ENCODE results near the gene ENO1. TPM values are rescaled to one million over a fixed set of nuclear protein-coding genes. Genes with fewer than 3 reads are reported as not detected.

The ENO1 gene
- total RNA-seq, 4 donors from 2014 or later: 355 to 741 (median 478) TPM

DNA sequence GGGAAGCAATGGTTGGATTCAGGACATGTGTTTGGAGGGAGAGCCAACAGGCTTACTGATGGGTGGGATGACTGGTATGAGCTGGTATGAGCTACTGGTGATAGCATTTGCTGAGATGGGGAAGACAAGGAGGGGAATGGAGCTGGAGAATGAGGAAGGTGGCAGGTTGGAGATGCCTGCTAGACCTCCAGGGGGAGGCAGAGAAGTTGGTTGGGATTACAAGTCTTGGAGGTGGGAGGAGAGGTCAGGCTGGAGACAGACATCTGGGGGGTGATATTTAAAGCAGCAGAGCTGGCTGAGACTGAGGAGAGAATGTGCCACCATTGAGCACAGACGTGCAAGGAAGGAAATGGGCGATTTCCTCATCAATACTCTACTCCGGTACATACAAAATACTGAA is 31.8 kb upstream of the ENO1 start:
- Histone ChIP-seq H3K27me3 (no peaks in the 10 kb centered on the region), H3K36me3 (no peaks in the 10 kb centered on the region), H3K4me1 (peaks cover 10 to 41% of the 10 kb centered on the region in 2 donors), H3K27ac (no peak overlapping the region), H3K4me3 (replicated peaks in 1 of 3) (no peak overlapping the region), H3K9me3 (no peaks in the 10 kb centered on the region)
- 75 to 89% methylated on average over 3 of the region's 3 CpGs for WGBS, 2 donors
- no peak for DNase-seq
- TF ChIP-seq CTCF (IDR thresholded peaks at IDR 0.05): no peak
- TF ChIP-seq POLR2A (IDR thresholded peaks at IDR 0.05): no peak
- intact Hi-C loops (cut with DNase I): no loop called here

DNA sequence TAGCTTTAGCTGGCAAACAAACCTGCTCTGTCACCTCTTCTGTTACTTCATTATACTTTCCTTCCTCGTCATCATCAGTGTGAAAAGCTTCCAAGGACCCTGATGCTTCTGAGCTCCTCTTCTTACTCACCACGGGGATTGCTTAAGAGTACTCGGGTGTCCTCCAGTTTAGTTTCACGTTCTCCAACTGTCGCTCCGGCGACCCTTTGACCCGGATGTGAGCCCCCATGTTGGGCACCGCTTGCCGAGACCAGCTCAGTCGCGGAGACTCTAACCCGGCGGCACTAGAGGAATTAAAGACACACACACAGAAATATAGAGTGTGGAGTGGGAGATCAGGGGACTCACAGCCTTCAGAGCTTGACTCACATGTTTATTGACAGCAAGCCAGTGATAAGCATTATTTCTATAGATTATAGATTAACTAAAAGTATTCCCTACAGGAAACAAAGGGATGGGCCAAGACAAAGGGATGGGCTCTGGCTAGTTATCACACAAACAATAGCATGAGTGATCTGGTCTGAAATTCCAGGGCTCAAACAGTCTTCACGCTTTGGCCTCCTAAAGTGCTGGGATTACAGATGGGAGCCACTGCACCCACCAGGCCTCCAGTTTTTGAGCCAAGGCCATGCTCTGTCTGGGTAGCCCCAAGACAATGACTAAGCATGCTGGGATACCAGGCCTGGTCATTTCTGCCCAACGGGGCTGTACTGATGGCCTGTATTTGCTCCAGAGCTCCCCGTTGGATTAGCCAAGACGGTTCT is 30.1 kb upstream of the ENO1 start:
- no peaks in the 10 kb centered on the region for H3K27me3 ChIP-seq
- H3K36me3 ChIP-seq: no peaks in the 10 kb centered on the region
- H3K4me1 ChIP-seq: peaks cover 20 to 43% of the 10 kb centered on the region in 2 donors
- no peaks in the 10 kb centered on the region for H3K9me3 ChIP-seq
- WGBS, 2 donors: 67 to 70% methylated on average over 18 of the region's 18 CpGs
- peak overlapping the region in 1 of 3 donors; percentile 20 for H3K27ac ChIP-seq
- intact Hi-C loops (cut with DNase I): no loop called here
- no peak for TF ChIP-seq POLR2A (IDR thresholded peaks at IDR 0.05)
- TF ChIP-seq CTCF (IDR thresholded peaks at IDR 0.05): no peak
- no peak for DNase-seq
- H3K4me3 ChIP-seq (replicated peaks in 1 of 3): no peak overlapping the region

DNA sequence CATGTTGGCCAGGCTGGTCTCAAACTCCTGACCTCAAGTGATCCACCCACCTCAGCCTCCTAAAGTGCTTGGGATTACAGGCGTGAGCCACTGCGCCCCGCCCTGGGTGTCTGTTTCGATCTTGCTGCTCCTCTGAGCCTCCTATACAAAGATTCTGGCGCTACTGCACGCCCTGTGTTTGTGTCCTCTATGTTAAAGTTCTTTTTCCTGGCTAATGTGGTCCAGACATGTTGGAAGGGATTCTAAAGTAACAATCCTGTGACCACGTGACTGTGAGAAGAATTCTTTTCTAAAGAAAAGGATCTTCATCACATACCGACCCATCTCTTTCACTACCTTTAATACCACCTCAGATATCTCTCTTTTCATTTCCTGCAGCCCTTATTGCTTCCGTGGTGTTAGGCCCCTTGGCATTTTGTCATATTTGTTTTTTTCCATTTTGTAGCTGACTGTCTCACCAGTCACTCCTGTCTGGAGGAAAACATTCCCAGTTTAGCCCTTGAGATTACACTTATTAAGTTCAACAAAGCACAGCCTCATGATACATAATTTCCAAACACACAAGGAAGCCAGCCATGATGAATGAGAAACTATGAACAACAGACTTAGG is 27.2 kb upstream of the ENO1 start:
- Histone ChIP-seq H3K27ac (peak overlapping the region; percentile 84 to 92 (median 91)), H3K36me3 (no peaks in the 10 kb centered on the region), H3K9me3 (no peaks in the 10 kb centered on the region), H3K27me3 (no peaks in the 10 kb centered on the region), H3K4me3 (replicated peaks in 1 of 3) (no peak overlapping the region), H3K4me1 (peaks cover 15 to 41% of the 10 kb centered on the region in 2 donors)
- no peak for DNase-seq
- WGBS, 2 donors: 73 to 79% methylated on average over 9 of the region's 9 CpGs
- intact Hi-C loops (cut with DNase I): no loop called here
- TF ChIP-seq POLR2A (IDR thresholded peaks at IDR 0.05) (no peak), CTCF (IDR thresholded peaks at IDR 0.05) (no peak)

- intact Hi-C loops (cut with DNase I): no loop called here
- Histone ChIP-seq H3K9me3 (no peaks in the 10 kb centered on the region), H3K27me3 (no peaks in the 10 kb centered on the region), H3K27ac (peak overlapping the region; percentile 84 to 92 (median 91)), H3K36me3 (no peaks in the 10 kb centered on the region), H3K4me3 (replicated peaks in 1 of 3) (no peak overlapping the region), H3K4me1 (peaks cover 18 to 56% of the 10 kb centered on the region in 2 donors)
- peak; percentile 88 for DNase-seq
- whole genome bisulfite sequencing, 2 donors: 21 to 36% methylated on average over 6 of the region's 6 CpGs
- TF ChIP-seq CTCF (IDR thresholded peaks at IDR 0.05) (peak in 1 of 6 experiments; percentile 27), POLR2A (IDR thresholded peaks at IDR 0.05) (peak in 1 of 2 donors; percentile 50)
Measured at GRCh38 chr1:8903908-8904650, 25.6 kb upstream of the ENO1 start.
